Ammon's horn (tissue), 1 donor: ENCODE data around the gene PLEKHG3.
"Not testable (repeated sequence)": the region's sequence is repeated elsewhere in the genome, so short reads cannot be mapped to it uniquely, and the experiment has no call there.

Experiments
- DNase-seq: peaks from one replicate; pipeline ENCODE4 v3.0.0-alpha.2; 2016; ENCODE audit warnings: low spot score

PLEKHG3 gene

DNA sequence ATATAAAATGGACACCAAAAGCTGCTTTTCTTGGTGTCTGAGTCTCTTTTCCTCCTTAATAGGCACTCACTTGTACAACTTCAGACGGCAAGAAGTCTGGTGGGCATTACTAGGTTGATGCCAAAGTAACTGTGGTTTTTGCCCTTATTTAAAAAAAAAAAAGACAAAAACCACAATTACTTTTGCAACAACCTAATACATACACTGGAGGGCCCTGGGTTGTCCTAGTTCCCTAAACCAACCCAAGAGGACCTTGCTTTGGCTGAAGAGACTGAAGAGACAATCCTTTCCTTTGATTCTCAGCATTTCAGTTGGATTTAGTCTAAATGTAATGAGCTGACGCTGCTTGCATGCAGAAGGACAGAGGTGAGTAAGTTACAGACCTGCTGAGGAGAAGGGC lies 16.2 kb upstream of the PLEKHG3 start:
- no peak for DNase-seq

DNA sequence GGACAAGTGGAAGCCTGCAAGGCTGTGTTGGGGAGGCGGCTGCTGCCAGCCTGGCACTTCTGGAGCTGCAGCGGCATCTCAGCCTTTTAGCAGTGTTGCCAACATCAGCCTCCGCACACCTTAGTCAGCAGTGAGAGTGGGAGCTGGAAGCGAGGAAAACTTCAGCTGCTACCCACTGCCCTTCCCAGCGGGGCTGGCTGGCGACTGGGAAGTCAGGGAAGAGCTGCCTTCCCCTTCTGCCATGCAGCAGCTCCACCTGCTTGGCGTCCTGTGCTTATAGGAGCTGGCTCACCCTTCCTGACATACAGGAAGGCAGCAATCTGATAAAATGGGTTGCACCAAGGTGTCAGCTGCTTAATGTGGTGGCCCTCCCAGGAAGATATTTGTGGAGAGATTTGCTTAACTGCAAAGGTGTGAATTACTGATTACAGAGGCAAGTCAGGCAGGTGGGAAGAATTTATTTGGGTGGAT lies 15.4 kb upstream of the PLEKHG3 start:
- DNase-seq = no peak

DNA sequence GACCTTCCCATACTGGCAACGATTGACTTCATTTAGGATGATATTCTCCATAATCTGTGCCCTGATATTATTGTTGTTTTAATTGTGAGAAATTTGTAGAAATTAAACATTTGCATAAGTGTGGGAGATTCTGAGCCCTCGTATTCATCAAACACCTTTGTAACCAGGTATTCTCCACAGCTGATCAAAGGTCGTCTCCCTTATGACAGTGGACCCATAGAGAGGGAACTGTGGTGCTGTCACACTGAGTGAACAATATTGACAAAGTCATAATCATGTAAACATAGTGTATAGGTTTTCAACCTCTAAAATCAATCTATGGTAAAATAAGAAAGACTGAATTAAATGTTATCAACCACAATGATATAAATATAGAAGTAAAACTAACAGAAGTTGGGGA lies 14.9 kb upstream of the PLEKHG3 start:
- DNase-seq = no peak

DNA sequence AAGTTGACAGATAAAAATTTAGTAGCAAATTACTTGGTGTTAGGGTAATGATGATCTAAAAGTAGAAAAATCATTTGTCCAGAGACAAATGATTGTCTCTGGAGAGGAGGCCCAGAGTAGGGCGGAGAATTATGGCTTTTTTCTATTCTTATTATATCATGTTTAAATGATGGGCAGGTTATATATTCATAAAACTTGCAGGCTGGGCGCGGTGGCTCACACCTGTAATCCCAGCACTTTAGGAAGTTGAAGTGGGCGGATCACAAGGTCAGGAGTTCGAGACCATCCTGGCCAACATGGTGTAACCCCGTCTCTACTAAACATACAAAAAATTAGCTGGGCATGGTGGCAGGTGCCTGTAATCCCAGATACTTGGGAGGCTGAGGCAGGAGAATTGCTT lies 13.6 kb upstream of the PLEKHG3 start:
- DNase-seq = not testable (repeated sequence)

- no peak for DNase-seq
Measured at GRCh38 chr14:64691376-64691775, 12.8 kb upstream of the PLEKHG3 start.

DNA sequence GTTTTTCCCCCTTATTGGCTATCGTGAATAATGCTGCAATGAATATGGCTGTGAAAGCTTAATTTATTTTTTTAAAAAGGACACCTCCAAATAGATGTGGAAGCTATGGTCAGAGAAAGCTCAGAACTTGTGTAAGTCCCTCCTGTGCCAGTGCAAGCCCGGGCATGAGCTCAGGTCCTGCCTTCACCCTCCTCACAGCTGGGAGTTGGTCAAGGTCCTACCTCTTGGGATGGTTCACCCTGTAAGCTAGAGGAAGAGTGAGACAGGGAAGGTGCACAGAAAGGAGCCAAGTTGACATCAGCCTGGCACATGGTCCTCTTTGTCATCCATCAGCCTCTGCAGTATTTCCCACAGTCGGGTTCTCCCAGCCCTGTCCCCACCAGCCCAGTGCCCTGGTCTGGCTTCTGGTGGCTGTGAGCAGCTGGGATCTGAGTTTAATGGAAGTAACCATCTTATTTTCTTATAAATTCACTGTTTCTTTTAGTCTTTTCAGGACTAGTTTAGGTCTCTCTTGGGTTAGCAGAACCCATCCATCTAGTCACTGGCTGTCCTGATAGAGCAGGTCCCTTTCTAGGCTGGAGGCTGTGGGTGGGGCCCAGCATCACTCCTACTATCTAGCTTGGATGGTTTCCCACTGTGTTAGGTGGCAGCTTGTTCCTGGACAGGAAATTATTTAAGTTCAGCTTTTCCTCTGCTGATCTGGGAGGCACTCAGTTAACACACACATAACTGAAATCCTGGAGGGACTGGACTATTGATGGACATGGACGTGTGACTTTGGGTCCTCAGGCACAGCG lies 11.8 kb upstream of the PLEKHG3 start:
- DNase-seq = no peak

DNA sequence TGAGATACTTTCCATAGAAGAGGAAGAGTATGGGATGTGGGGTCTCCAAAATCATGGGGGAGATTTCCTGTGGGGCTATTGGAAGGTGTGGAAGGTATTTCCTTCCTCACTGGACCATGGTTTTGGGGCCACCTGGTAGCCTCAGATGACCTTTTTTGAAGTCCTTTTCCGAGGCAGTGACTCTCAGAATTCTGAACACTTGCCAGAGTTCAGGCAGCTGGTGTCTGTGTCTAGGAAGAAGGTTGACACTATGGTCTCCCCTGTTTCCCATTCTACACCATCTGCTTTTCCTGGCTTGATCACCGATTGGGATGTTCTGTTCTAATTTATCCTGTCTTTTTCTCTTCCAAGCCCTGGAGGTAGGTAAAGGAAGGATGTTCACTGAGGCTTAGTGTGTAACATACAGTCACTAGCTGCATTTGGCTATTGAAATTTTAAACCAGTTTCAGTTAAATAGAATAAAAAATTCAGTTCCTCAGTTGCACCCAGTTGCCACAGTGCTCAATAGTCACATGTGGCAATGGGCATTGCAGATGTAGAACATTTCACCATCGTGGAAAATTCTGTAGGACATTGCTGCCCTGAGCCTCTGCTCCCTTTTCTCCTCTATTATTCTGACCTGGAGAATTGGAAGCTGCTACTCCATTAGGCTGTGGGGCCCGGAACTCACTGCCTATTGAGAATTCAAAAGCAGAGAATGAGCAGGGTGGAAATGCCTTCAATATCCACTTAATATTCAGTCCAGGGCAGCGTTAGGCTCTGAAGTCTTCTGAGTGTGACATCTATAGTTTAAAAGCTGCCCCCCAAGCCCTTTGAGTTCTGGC lies 11.0 kb upstream of the PLEKHG3 start:
- DNase-seq = no peak

DNA sequence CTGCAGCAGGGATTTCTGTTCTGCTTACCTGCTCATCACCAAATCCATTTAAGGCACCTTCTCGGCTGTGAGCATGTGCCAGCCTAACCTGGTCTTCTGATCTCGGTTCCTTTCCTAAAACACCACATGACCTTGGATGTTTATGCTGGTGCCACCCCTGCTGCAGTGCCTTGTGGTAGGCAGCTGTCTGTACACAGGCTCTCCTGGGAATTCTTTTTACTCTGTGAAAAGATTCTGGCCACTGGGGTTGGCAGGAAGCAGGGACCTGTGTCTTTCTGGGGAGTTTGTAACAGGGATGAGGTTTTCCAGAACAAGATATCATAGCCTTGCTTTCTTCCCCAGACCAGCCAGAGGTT lies 10.4 kb upstream of the PLEKHG3 start:
- no peak for DNase-seq

DNA sequence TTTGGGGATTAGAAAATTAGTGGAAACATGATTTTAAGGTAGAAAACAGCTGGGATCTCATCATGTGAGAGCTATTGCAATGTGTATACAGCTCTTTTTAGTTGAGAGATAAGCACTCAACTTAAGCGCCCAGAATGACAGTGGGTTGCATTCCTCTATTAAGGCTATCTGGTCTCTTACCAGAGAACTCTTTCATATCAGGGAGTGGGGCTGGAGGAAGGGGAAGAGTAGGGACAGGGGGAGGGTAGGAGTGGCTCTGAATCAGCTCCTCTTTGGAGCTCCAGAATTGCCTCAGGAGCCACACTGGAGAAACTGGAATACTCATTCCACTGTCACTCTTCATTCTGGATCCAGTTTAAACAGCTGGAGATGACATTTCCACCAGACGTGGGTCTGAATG lies 9.2 kb upstream of the PLEKHG3 start:
- DNase-seq = no peak

DNA sequence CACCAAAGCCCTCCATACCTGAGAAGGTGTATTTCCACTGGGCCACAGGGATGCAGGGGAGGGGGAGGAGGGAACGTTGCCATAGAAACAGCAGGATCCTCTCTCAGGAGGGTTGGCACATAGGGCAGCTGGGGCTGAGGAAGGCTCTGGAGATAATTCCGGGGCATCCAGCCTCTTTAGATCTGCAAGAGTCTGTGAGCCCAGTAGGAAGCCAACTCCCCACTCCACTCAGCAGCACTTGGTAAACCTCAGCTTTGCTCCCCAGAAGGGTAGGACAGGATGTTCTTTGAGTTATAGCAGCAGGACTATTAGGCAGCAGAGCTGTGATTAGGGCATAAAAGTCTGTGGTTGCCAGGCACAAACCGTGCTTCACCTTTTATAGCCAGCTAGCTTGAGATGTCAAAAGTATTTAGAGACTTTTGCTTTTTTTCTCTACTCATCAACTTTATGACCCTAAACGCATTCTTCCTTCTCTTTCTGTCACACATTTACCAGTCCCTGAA lies 7.8 kb upstream of the PLEKHG3 start:
- no peak for DNase-seq

- DNase-seq = peak; percentile 58
Measured at GRCh38 chr14:64698903-64699302, 5.3 kb upstream of the PLEKHG3 start.

- DNase-seq = no peak
Measured at GRCh38 chr14:64700290-64700689, 3.9 kb upstream of the PLEKHG3 start.

GRCh38 chr14:64700894-64701293 lies 3.3 kb upstream of the PLEKHG3 start:
- no peak for DNase-seq

DNA sequence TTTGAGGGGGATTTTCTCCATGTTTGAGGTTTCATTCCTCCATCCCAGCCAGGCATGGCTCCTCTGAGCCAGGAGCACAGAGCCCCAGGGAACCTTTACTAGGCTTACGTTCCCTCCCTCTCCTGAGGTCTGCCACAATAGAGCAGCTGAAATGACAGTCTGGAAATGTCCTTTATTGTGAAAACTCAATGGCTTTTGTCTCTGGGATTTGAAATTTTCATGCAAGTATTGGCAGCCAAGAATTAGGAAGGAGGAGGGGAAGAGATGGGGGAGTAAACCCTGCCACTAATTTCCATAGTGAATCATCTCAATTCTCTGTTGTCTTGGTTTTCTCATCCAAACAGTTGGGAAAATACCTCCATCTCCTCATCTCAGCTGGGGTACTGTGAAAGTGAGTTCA lies 2.6 kb upstream of the PLEKHG3 start:
- peak; percentile 71 for DNase-seq

- DNase-seq = no peak
Measured at GRCh38 chr14:64702493-64703394, 1.5 kb upstream of the PLEKHG3 start.

- DNase-seq = no peak
Measured at GRCh38 chr14:64703395-64704142, 655 bp upstream of the PLEKHG3 start.

GRCh38 chr14:64704743-64705380 lies 638 bp downstream of the PLEKHG3 start:
- no peak for DNase-seq

DNA sequence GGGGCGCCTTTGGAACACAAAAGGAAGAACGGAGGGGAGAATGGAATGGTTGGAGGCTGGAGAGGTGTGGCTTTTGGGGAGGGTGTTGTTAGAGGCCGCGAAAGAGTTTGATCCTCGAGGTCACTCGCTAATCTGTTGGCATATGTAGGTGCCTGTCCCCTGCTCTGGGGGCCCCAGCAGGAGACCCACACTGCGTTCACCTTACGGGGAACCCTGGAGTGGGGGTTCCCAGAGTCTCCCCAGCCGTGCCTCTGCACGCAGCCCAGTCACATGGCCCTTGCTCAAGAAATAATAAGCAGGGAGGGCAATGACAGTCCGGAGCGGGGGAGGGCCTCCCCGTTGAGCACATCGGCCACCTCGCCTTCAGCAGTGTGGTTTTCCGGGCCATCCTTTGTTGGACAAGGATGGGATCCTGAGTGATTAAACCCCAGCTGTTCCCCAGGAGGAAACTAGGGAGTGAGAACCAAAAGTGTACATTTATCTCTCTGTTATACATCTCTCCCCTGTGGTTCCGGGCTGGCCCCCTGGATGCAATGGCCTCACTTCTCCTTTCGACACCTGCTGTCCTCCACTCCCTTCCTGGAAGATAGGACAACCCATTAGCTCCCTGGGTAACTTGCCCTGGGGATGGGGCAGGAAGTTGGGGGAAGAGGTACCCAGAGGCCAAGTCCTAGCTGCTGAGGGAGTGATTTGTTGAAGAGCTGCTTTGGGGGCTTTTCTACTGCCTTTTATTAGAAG lies 1.3 kb downstream of the PLEKHG3 start:
- peak; percentile 74 for DNase-seq

DNA sequence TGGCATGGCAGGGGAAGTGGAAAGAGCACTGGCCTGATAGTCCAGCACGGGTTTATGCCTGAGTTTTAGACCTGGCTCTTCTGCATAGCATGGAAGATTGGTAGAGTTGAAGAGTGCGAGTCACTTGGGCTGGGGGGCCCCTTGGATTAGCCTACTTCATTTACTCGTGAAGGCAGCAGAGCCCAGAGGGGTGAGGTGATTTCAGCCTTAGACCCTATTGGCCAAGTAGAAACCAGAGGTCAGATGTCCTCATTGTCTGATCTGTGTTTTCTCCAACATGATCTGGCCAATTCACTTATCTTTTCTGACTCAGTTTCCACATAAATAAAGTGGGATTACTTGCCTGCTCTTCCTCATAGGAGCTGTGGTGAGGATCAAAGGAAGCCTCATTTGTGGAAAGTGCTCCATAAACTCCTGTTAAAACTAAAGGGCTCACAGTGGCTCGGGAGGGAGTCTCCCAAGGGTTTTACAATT lies 1.9 kb downstream of the PLEKHG3 start:
- DNase-seq = no peak

GRCh38 chr14:64706593-64707193 lies 2.5 kb downstream of the PLEKHG3 start:
- DNase-seq = peak; percentile 95
